ENCODE results near the gene ALX4.

ALX4 gene

GRCh38 chr11:44328138-44328660, 18.3 kb upstream of the ALX4 start:
- TF ChIP-seq CTCF (IDR thresholded peaks at IDR 0.05; ENCODE audit: insufficient read depth, missing control alignments): no peak
- FAIRE-seq (no peak), DNase-seq (ENCODE audit: insufficient read length, low spot score) (no peak)

GRCh38 chr11:44327730-44328129, 17.8 kb upstream of the ALX4 start:
- FAIRE-seq (no peak), DNase-seq (ENCODE audit: insufficient read length, low spot score) (no peak)
- no peak for TF ChIP-seq CTCF (IDR thresholded peaks at IDR 0.05; ENCODE audit: insufficient read depth, missing control alignments)

DNA sequence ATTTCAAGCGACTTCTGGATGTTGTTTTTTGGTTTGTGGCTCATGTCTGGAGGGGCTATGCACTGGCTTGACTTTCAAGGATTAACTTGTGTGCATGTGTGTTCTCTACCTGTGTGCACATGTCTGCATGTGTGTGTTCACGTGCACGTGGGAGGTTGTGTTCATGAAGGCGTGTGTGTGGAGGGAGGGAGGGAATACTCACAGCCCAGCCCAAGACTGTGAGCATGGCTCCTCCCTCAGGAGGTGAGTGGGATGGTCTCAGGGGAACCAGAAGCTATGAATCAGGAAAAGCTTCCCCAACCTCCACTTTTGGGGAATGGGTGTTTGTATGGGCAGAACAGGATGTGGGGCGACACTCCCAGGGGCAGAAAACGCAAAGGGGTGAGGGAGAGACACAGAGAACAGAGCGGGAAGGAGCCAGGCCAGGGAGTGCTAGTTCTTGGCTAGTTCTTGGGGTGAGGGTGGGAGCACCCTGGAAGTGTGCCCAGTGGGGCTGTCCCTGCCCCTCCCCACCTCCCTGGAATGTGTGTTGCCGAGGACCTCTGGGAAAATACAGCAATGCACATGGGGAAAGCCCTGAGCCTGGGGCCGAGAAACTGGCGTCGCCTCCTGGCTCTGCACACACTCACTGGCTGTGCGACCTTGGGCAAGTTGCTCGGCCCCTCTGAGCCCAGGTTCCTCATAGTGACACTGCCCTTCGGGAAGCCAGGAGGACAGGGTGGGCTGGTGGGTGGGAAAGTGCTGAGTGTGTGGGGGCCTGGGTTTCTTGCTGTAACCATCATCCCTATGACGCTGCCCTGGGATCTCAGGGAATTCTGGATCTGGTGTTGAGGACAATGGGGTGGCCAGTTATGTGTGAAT, 16.9 kb upstream of the ALX4 start:
- no peak for DNase-seq (ENCODE audit: insufficient read length, low spot score)
- no peak for FAIRE-seq
- no peak for TF ChIP-seq CTCF (IDR thresholded peaks at IDR 0.05; ENCODE audit: insufficient read depth, missing control alignments)

DNA sequence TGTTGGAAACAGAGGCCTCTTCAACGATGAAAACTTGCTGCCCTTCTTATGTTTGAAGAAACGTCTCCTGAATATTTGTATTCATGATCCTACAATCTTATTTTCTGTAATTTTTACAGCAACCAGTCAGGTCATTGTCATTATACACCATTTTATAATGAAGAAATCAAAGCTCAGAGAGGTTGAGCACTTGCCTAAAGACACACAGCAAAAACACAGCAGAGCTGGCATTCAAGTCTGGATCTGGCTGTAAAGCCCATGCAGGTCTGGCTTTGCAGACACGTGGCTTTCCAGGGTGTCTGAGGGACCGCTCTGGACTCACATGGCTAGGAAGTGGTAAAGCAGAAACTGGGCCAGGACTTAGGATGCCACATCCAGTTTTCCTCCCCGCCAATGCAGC, 15.8 kb upstream of the ALX4 start:
- FAIRE-seq: no peak

DNA sequence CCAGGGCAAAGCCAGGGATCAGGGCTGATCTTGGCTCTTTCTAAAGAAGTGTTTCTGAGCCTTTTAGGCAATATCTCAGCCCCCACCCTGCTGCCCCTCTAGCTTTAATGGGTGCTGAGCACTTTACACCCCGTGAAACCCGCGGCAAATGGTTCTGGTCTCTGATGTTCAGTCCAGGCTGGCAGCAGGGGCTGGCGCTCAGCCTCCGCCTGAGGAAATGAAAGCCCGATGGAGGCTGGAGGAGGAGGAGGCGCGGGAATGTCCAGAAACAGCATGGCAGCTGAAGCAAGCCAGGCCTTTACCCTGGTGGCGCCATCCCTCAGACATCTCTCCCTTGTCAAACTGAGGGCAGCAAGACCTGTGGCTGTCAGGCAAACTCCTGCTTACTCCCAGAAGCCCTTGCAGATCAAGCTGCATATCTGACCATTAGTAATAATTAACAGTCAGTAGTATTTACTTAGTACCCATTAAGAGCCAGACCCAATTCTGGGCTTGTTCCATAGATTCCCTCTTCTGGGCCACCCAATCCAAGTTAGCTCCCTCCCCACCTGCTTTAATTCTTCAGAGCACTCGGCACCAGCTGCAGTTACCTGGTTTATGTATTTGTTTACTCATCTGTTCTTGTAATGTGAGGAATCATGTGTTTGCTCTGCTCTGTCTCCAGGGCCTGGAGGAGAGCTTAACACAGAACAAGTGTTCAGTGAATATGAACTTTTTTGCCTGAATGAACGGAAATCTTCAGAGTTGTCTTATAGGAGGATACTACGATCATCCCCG, 15.0 kb upstream of the ALX4 start:
- DNase-seq (ENCODE audit: insufficient read length, low spot score) (no peak), FAIRE-seq (no peak)
- no peak for TF ChIP-seq CTCF (IDR thresholded peaks at IDR 0.05; ENCODE audit: insufficient read depth, missing control alignments)

More for the DNA sequence above, 15.8 kb upstream of the ALX4 start:
- DNase-seq (ENCODE audit: insufficient read length, low spot score): no peak
- no peak for TF ChIP-seq CTCF (IDR thresholded peaks at IDR 0.05; ENCODE audit: insufficient read depth, missing control alignments)

DNA sequence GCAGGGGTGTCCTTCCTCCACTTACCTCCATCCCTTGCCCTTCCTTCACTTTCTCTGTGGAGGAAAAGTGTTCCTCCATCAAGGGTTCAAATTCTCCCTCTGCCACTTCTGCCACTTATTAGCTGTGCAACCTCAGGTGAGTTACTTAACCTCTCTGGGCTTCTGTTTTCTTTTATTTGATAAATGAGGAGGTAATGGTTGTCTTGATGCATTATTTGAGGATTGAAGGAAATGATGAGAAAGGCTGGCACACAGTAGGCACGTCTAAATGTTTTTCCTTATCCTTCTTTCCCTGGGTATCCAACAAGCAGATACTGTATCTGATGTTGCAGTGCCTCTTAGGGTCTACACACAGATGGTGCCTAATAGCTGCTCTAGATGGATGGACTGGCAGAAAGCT, 14.3 kb upstream of the ALX4 start:
- no peak for FAIRE-seq
- no peak for DNase-seq (ENCODE audit: insufficient read length, low spot score)
- TF ChIP-seq CTCF (IDR thresholded peaks at IDR 0.05; ENCODE audit: insufficient read depth, missing control alignments): no peak

Measured in D721Med (cell line).